Osteocyte (in vitro differentiated cells): ENCODE data around the gene PLA2G4E. TPM values are rescaled to one million over a fixed set of nuclear protein-coding genes. Genes with fewer than 3 reads are reported as not detected.

Experiments
- DNase-seq: peaks from one replicate; pipeline ENCODE4 v3.0.0; 2021; ENCODE audit warnings: mixed read lengths; ENCODE audit not compliant: unreplicated experiment; ENCODE audit errors: extremely low spot score
- H3K27ac Mint-ChIP-seq: one replicate; pipeline ENCODE4 v1.8.0; 2021; ENCODE audit warnings: mild to moderate bottlenecking, mixed read lengths; ENCODE audit not compliant: unreplicated experiment
- H3K27me3 Mint-ChIP-seq: one replicate; pipeline ENCODE4 v1.8.0; 2021; ENCODE audit warnings: mixed read lengths; ENCODE audit not compliant: unreplicated experiment
- H3K36me3 Mint-ChIP-seq: one replicate; pipeline ENCODE4 v1.8.0; 2021; ENCODE audit warnings: mixed read lengths; ENCODE audit not compliant: unreplicated experiment
- H3K4me1 Mint-ChIP-seq: one replicate; pipeline ENCODE4 v1.8.0; 2021; ENCODE audit warnings: mixed read lengths; ENCODE audit not compliant: unreplicated experiment
- H3K4me3 Mint-ChIP-seq: one replicate; pipeline ENCODE4 v1.8.0; 2021; ENCODE audit warnings: mild to moderate bottlenecking, moderate library complexity, mixed read lengths; ENCODE audit not compliant: unreplicated experiment
- H3K9me3 Mint-ChIP-seq: one replicate; pipeline ENCODE4 v1.8.0; 2021; ENCODE audit warnings: mixed read lengths; ENCODE audit not compliant: unreplicated experiment
- CTCF ChIP-seq: fragments of 200-600 bp; sonication (generic); IDR thresholded peaks from 2 replicates; pipeline ENCODE4 v1.5.0; 2021; ENCODE audit warnings: antibody characterized with exemption, mild to moderate bottlenecking, moderate library complexity
- total RNA-seq: library from RNA; stranded (reverse); gene quantifications from 2 replicates; pipeline ENCODE4 v1.2.1, GENCODE V29; 2021

PLA2G4E gene
- total RNA-seq, 1 donor from 2014 or later: not detected

- Mint-ChIP-seq H3K27ac (peak overlapping the region; percentile 11), H3K4me3 (no peak overlapping the region)
Observed at GRCh38 chr15:42031198-42031915, 10.5 kb upstream of the PLA2G4E start.

GRCh38 chr15:42027521-42027920, 6.7 kb upstream of the PLA2G4E start:
- H3K9me3 Mint-ChIP-seq: peaks cover 7% of the 10 kb centered on the region
- no peak for TF ChIP-seq CTCF
- H3K27ac Mint-ChIP-seq: no peak overlapping the region
- no peak for DNase-seq
- H3K4me1 Mint-ChIP-seq: peaks cover 3% of the 10 kb centered on the region
- H3K4me3 Mint-ChIP-seq: no peak overlapping the region
- H3K36me3 Mint-ChIP-seq: peaks cover 2% of the 10 kb centered on the region
- peaks cover 67% of the 10 kb centered on the region for H3K27me3 Mint-ChIP-seq

More at GRCh38 chr15:42031198-42031915, 10.5 kb upstream of the PLA2G4E start:
- no peak for TF ChIP-seq CTCF
- peaks cover 3% of the 10 kb centered on the region for H3K4me1 Mint-ChIP-seq
- DNase-seq: no peak
- no peaks in the 10 kb centered on the region for H3K9me3 Mint-ChIP-seq
- peaks cover 51% of the 10 kb centered on the region for H3K27me3 Mint-ChIP-seq
- H3K36me3 Mint-ChIP-seq: no peaks in the 10 kb centered on the region

- H3K36me3 Mint-ChIP-seq: peaks cover 2% of the 10 kb centered on the region
- no peak overlapping the region for H3K4me3 Mint-ChIP-seq
Observed at GRCh38 chr15:42024303-42024702, 3.5 kb upstream of the PLA2G4E start.

GRCh38 chr15:42021593-42021992, 751 bp upstream of the PLA2G4E start:
- peaks cover 2% of the 10 kb centered on the region for H3K36me3 Mint-ChIP-seq
- peaks cover 38% of the 10 kb centered on the region for H3K27me3 Mint-ChIP-seq
- H3K9me3 Mint-ChIP-seq: peaks cover 8% of the 10 kb centered on the region
- H3K4me3 Mint-ChIP-seq: no peak overlapping the region
- TF ChIP-seq CTCF: no peak
- H3K27ac Mint-ChIP-seq: no peak overlapping the region
- DNase-seq: no peak
- no peaks in the 10 kb centered on the region for H3K4me1 Mint-ChIP-seq

More at GRCh38 chr15:42024303-42024702, 3.5 kb upstream of the PLA2G4E start:
- DNase-seq: no peak
- Mint-ChIP-seq H3K4me1 (no peaks in the 10 kb centered on the region), H3K27ac (no peak overlapping the region), H3K9me3 (peaks cover 8% of the 10 kb centered on the region), H3K27me3 (peaks cover 43% of the 10 kb centered on the region)
- TF ChIP-seq CTCF: no peak

GRCh38 chr15:42018306-42019224, 2.3 kb downstream of the PLA2G4E start:
- peaks cover 34% of the 10 kb centered on the region for H3K27me3 Mint-ChIP-seq
- DNase-seq: no peak
- peaks cover 2% of the 10 kb centered on the region for H3K36me3 Mint-ChIP-seq
- TF ChIP-seq CTCF: no peak
- no peaks in the 10 kb centered on the region for H3K4me1 Mint-ChIP-seq
- no peak overlapping the region for H3K27ac Mint-ChIP-seq
- no peak overlapping the region for H3K4me3 Mint-ChIP-seq
- H3K9me3 Mint-ChIP-seq: peaks cover 8% of the 10 kb centered on the region
